GM18520 (cell line): ENCODE measurements around the gene SUN2.

ENCODE experiments used
- ATAC-seq: cut with Tn5 transposase; IDR thresholded peaks from one replicate; pipeline ENCODE4 v1.9.1; 2021; ENCODE audit not compliant: unreplicated experiment

The SUN2 gene

DNA sequence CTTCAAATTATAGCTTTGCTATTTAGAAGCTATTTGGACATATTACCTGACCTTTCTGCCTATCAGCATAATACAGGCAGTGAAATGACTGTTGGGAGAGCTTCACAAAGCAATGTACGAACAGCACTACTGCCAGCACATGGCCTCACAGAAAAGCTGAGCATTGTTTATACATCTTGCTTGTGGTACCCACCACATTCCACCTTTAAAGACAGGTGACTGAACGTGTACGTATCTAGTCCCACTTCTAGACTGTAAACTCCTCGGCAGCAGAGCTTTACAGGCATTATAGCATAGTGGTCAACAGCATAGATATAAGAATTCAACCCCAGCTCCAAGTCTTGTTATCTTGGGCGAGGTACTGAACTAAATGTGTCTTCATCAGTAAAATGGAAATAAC, 56.7 kb downstream of the SUN2 start:
- ATAC-seq: no peak

DNA sequence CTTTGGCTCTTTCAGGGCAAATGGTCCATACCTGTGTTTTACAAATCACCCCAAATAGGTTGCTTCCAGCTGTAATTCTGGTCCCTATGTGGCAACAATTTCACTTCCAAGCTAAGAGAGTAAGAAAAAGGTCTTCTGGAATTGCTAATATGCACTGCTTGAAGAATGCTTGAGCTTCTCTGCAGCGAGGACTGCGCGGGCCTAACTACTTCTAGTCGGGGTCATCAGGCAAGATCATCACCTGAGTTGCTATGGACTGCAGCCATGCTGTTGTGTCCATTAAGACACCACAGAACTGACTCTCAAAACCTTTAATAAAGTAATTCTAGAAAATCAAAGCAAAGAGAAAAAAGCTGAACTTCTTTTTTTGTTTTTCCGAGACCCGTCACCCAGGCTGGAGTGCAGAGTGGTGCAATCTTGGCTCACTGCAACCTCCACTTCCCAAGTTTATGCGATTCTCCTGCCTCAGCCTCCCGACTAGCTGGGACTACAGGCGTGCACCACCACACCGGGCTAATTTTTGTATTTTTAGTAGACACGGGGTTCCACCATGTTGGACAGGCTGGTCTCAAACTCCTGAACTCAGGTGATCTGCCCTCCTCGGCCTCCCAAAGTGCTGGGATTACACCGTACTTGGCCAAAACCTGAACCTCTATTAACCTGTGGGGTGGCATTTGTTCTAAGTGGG, 57.2 kb downstream of the SUN2 start:
- ATAC-seq: no peak

DNA sequence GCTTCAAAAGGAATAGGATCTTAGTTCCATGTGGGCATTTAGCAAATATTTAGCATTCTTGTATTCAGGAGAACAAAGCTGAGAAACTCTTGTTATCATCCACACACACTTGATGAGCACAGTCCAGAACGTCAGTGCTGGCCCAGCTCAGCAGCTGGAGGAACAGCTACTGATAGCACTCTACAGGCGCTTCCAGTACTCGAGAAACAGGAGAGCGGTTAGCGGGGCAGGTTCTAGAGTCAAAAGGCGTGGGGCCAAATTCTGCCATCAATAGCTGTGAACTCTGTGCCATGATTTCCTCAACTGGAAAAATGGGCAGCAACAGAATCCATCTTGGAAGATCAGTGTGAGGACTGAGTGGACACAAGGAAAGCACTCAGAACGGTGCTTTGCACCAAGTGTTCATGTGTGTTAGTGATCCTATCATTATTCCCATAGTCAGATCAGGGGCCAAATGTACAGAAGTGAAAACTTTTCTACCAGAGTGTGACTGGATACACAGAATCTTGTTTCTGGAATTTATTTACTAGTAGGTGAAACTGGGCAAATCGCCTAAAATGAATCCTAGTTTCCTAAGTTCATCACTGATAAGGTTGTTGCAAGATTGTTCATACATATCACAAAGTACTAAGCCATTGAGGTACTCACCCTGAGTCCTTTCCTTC, 58.2 kb downstream of the SUN2 start:
- ATAC-seq: no peak

DNA sequence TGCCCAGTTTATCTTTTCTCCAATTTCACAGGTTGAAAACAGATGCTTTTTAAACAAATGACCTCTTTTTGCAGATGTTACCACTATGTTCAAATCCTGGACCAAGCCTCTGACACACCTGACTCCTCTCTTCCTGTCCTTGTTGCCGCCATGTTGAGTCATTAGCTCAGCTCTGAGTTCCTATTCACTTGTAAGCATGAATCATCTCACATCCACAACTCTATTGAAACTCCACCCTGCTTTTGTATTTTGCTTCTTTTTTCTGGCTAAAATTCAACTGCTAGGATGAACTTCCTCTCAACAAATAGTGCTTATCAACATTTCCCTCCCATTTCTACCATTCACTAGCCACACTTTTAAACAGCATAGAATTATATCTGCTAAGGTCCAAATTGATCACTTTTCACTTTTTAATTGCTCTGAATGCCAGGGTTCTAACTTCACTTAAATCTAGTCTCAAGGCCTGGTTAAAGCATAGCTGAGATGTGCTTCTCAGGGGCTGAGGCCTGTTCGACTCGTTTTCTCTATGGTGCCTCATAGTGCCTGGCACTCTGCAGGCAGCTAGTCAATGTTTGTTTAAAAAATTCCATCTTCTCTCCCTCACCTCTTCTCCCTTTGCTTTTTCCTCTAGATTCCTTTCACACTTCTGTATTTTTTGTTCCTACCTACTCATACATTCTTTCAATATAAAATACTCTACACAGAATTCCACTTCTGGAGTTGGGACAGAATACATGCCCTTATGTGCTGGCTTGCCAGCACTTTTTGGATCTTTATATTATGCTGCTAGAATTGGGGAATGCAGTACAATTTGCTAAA, 59.0 kb downstream of the SUN2 start:
- no peak for ATAC-seq

DNA sequence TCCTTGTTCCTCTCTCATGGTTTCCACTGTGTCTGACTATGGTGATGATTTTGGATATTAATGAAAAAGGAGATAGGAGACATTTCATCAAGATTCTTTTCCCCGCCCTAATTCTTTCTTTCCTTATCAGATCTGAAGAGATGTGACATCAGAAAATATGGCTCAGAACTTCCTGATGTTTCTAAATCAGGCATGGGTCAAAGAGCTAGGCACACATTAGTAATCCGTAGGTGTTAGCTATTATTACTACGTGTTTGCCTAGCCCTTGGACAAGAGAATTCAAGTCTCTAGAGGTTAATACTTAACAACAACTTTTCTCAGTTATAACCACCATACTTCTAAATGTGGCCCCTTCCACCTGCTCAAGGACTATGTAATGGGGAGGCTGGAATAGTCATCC, 60.9 kb downstream of the SUN2 start:
- ATAC-seq: no peak

DNA sequence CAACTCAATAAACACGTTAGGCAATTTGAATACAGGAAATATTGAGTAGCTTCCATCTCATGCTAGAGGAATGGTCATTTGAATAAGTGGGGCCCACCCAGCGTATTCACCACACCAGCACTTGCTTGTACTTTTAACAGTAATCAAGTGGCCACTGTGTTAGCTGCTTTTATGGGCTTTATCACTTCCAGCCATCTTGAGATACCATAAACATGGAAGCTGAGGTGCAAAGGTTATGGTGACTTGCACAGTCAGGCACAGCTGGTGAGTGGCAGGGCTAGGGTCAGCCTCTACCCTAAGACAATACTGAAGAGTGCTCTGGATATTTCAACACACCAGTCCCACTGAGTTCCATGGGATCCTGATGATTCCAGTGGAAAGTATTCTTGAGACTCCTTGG, 61.7 kb downstream of the SUN2 start:
- ATAC-seq: no peak

DNA sequence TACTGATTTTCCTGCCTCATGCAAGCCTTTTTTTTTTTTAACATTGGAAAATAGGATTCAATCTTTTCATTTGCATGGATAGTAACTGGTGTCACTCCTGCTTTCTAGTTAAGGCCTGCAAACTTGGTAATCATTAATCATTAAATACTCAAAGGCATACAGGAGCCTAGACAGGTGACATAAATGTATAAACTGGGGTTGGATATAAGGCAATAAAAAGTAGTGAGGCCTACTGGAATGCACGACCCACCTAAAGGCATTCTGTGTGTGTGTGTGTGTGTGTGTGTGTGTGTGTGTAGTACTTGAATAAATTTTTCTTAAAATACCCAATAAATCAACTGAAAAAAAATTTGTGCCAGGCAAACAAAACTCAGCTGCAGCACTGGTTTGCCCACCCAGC, 66.1 kb downstream of the SUN2 start:
- ATAC-seq: no peak

DNA sequence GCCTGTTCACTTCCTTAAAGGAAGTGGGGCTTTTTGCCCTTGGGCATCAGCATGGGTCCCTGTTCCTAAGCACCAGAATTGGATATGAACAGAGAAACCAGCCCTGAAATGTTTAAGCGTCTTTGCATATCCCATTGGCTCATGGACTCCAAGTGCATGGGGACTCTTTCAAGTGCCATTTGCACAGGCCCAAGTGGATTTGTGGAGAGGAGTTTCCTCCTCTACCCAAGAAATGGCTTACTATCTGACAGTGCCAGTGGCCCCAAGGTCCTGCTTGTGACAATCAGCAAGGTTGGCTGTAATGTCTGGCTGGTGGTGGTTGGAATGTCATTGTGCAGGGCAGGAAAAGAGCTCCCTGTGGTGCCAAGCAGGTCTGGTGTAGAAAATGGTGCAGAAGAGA, 70.0 kb downstream of the SUN2 start:
- no peak for ATAC-seq

DNA sequence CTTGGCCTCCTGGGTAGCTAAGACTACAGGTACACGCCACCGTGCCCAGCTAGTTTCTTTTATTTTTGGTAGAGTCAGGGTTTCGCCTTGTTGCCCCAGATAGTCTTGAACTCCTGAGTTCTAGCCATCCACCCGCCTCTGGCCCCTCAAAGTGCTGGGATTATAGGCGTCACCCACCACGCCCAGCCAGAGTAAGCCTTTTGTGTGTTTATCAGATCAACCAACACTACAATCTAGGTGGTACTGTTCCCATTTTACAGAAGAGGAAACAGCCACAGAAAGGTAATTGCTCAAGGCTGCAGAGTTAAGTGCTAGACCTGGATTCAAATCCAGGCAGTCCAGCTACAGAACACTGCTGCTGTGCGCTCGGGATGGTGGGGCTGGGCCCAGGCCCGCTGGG, 70.9 kb downstream of the SUN2 start:
- ATAC-seq: no peak
